Gastrocnemius medialis (tissue), 4 donors: ENCODE data around the gene RPL12. TPM values are rescaled to one million over a fixed set of nuclear protein-coding genes. Genes with fewer than 3 reads are reported as not detected.
A peak's percentile ranks its signal among the peaks of the same experiment; 100 is the strongest.

ENCODE experiments used
- ATAC-seq, 2 donors: fragments of 150-250 bp; one replicate each; pipeline ENCODE4 v1.9.1; 2016
- DNase-seq, 2 donors: peaks; one replicate each; pipeline ENCODE4 v3.0.0-alpha.2; 2019
- H3K27ac ChIP-seq, 4 donors: fragments of 200-600 bp; sonication (generic); 1 replicate in 1 of 4; 2 replicates in 3 of 4; pipeline ENCODE4 v1.5.1; 2016 to 2018; ENCODE audit warnings: mild to moderate bottlenecking in 2 of 4, moderate library complexity in 1 of 4
- H3K27me3 ChIP-seq, 3 donors: fragments of 200-600 bp; sonication (generic) in 2 of 3; 1 replicate in 1 of 3; 2 replicates in 2 of 3; pipeline versions ENCODE4 v1.5.1 to v1.6.0; 2016 to 2019; ENCODE audit warnings: mild to moderate bottlenecking in 1 of 3, moderate library complexity in 1 of 3
- H3K36me3 ChIP-seq, 2 donors: fragments of 200-600 bp; sonication (generic) in 1 of 2; one replicate each; pipeline ENCODE4 v1.5.1; 2017 to 2018
- H3K4me1 ChIP-seq, 2 donors: fragments of 200-600 bp; sonication (generic) in 1 of 2; one replicate each; pipeline ENCODE4 v1.5.1; 2016 to 2017; ENCODE audit warnings: mild to moderate bottlenecking in 2 of 2
- H3K4me3 ChIP-seq, 4 donors: fragments of 200-600 bp; sonication (generic) in 3 of 4; 1 replicate in 1 of 4; 2 replicates in 3 of 4; pipeline ENCODE4 v1.5.1; 2016 to 2019; ENCODE audit warnings: mild to moderate bottlenecking in 2 of 4
- H3K9me3 ChIP-seq, 3 donors: fragments of 200-600 bp; sonication (generic) in 2 of 3; 1 replicate in 1 of 3; 2 replicates in 2 of 3; pipeline ENCODE4 v1.5.1; 2016 to 2019
- POLR2A ChIP-seq, 2 donors: fragments of 450-650 bp; IDR thresholded peaks; one replicate each; pipeline ENCODE4 v1.6.1; 2017; ENCODE audit warnings: antibody characterized with exemption in 2 of 2, mild to moderate bottlenecking in 2 of 2, moderate library complexity in 2 of 2
- in situ Hi-C, 4 donors: fragments of 200-750 bp; cut with MboI; loops; one replicate each; pipeline versions ENCODE4 v1.15.0 to v1.8.0; 2017; ENCODE audit warnings: low sequenced_read_pairs in 4 of 4
- intact Hi-C: fragments of 100-400 bp; cut with DNase I; formaldehyde crosslinking; loops from one replicate; pipeline ENCODE4 v1.15.1; 2023; ENCODE audit warnings: low total_unique reads
- total RNA-seq, 4 donors: library from RNA; depleted of rRNA; stranded (reverse); fragments of >200 nt; gene quantifications; one replicate each; pipeline versions ENCODE4 v1.1.0 to v1.2.3, GENCODE V29; 2016
- TF ChIP-seq, protein P1 (sequence below), 5 experiments: fragments of 450-650 bp in 3 of 5; fragments of 200-600 bp in 2 of 5; sonication (generic) in 2 of 5; IDR thresholded peaks in 4 of 5; conservative IDR thresholded peaks in 1 of 5; 1 replicate in 4 of 5; 2 replicates in 1 of 5; pipeline ENCODE4 v1.5.1; 2016 to 2019; ENCODE audit warnings: antibody characterized with exemption in 5 of 5, mild to moderate bottlenecking in 3 of 5, moderate library complexity in 3 of 5

The RPL12 gene
- total RNA-seq, 4 donors from 2014 or later, result 1,654 to 2,251 (median 1,749) TPM

DNA sequence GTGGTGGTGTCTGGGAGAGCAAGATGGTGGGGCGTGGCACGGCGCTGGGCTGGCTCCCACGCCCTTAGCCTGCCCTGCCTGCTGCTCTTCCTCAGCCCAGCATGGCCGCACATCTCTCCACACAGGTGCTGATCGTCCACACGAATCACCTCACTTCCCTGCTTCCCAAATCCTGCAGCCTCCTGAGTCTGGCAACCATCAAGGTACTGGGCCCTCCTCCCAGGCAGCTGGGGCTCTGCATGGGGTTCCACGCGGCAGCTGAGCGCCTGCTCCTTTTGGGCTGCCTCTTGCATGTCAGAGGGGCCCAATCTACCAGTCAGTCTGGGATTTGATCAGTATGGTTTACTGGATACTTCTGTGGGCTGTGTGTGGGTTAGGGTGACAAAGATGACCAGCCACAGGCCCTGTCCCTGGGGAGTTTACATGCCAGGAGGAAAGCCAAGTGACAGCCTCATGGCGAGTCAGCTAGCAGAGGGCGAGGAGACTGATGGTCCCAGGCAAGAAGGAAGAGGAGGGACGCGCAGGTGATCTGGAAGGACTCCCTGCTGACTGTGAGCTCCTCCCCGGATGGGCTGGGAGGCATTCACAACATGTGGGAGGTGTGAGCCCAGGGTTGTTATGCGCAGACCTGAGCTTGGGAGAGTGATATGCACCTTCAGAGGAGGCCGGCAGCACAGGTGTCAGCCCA is 6.1 kb upstream of the RPL12 start:
- no peaks in the 10 kb centered on the region for H3K27me3 ChIP-seq
- intact Hi-C loops (loop anchor here (10.0 kb wide), 1 partner anchor 173 kb away; no protein-coding TSS in a partner anchor), in situ Hi-C loops (no loop called here)
- no peak overlapping the region for H3K27ac ChIP-seq
- ATAC-seq (no peak), DNase-seq (no peak)
- no peak for TF ChIP-seq POLR2A (IDR thresholded peaks at IDR 0.05)
- TF ChIP-seq, protein P1, sequence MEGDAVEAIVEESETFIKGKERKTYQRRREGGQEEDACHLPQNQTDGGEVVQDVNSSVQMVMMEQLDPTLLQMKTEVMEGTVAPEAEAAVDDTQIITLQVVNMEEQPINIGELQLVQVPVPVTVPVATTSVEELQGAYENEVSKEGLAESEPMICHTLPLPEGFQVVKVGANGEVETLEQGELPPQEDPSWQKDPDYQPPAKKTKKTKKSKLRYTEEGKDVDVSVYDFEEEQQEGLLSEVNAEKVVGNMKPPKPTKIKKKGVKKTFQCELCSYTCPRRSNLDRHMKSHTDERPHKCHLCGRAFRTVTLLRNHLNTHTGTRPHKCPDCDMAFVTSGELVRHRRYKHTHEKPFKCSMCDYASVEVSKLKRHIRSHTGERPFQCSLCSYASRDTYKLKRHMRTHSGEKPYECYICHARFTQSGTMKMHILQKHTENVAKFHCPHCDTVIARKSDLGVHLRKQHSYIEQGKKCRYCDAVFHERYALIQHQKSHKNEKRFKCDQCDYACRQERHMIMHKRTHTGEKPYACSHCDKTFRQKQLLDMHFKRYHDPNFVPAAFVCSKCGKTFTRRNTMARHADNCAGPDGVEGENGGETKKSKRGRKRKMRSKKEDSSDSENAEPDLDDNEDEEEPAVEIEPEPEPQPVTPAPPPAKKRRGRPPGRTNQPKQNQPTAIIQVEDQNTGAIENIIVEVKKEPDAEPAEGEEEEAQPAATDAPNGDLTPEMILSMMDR (IDR thresholded peaks at IDR 0.05 in 4 of 5, conservative IDR thresholded peaks at IDR 0.05 in 1 of 5), result no peak
- peaks cover 13 to 23% of the 10 kb centered on the region in 2 donors for H3K4me1 ChIP-seq
- H3K9me3 ChIP-seq, result no peaks in the 10 kb centered on the region
- H3K4me3 ChIP-seq, result no peak overlapping the region
- H3K36me3 ChIP-seq, result peaks cover 0 to 66% of the 10 kb centered on the region in 2 donors

DNA sequence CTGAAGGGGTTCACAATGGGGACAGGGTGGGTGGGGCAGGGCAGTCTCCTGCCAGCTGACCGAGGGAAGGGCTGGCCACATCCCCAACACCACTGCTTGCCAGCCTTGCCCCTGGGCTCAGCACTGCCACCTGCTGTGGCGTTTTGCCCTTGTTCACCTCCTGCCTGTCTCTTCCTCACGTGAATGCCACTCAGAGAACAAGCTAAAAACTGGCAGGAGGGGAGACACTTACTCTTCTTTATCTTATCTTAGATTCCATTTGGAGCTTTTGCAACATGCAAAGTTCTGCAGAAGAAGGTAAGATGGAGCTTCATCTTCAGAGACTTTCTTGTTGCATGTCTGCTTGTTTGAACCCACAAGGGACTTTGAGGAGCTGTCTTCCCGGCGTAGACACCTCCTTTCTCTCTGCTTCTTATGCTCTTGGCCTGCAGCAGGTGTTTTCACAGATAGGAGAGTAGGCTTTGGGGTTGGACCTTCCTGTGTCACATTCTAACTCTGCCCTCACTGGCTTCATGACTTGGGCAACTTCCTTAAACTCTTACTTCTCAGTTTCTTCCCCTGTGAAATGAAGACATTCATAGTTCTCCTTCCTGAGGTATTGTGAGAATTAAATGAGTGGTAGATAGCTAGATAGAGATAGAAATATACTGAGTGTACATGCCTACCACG is 4.3 kb upstream of the RPL12 start:
- intact Hi-C loops (loop anchor here (10.0 kb wide), 1 partner anchor 171 kb away; no protein-coding TSS in a partner anchor), in situ Hi-C loops (no loop called here)
- H3K27ac ChIP-seq, result peak overlapping the region in 3 of 4 donors; percentile 18 to 65 (median 30)
- no peak for TF ChIP-seq POLR2A (IDR thresholded peaks at IDR 0.05)
- TF ChIP-seq, protein P1 (IDR thresholded peaks at IDR 0.05 in 4 of 5, conservative IDR thresholded peaks at IDR 0.05 in 1 of 5), result peak; percentile 7 to 53 (median 34)
- H3K4me1 ChIP-seq, result peaks cover 21 to 28% of the 10 kb centered on the region in 2 donors
- ATAC-seq (no peak), DNase-seq (peak; percentile 38 to 70)
- no peak overlapping the region for H3K4me3 ChIP-seq
- peaks cover 0 to 51% of the 10 kb centered on the region in 2 donors for H3K36me3 ChIP-seq
- no peaks in the 10 kb centered on the region for H3K27me3 ChIP-seq
- no peaks in the 10 kb centered on the region for H3K9me3 ChIP-seq

DNA sequence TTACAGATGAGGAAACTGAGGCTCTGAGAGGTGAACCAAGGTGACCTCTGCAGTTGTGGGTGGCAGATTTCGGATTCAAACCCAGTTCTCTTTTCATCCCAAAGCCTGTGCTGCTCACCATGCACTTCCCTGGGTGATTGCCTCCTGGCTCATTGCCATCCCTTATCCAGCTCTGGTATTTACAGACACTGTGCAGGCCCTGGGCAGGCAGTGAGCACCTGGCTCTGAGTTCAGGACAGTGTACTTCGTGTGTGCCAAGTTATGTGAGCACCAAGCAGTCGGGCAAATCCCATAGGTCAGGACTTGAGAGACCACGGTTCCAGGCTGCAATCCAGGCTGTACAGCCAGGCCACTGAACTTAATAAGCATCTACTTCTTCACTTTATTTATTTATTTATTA is 1.5 kb upstream of the RPL12 start:
- Histone ChIP-seq H3K27me3 (no peaks in the 10 kb centered on the region), H3K36me3 (peaks cover 0 to 46% of the 10 kb centered on the region in 2 donors), H3K4me3 (peak overlapping the region in 3 of 4 donors; percentile 85 to 97 (median 90)), H3K9me3 (no peaks in the 10 kb centered on the region), H3K4me1 (peaks cover 37 to 48% of the 10 kb centered on the region in 2 donors), H3K27ac (peak overlapping the region; percentile 93 to 97 (median 94))
- in situ Hi-C loops, result no loop called here
- ATAC-seq, result peak in 1 of 2 donors; percentile 17
- DNase-seq, result peak; percentile 46 to 73
- intact Hi-C loops, result loop anchor here (5.0 to 10.0 kb wide), 3 partner anchors 168 to 445 kb away; partner anchors contain the start of gene ST6GALNAC6
- TF ChIP-seq POLR2A (IDR thresholded peaks at IDR 0.05), result no peak
- TF ChIP-seq, protein P1 (IDR thresholded peaks at IDR 0.05 in 4 of 5, conservative IDR thresholded peaks at IDR 0.05 in 1 of 5), result no peak

DNA sequence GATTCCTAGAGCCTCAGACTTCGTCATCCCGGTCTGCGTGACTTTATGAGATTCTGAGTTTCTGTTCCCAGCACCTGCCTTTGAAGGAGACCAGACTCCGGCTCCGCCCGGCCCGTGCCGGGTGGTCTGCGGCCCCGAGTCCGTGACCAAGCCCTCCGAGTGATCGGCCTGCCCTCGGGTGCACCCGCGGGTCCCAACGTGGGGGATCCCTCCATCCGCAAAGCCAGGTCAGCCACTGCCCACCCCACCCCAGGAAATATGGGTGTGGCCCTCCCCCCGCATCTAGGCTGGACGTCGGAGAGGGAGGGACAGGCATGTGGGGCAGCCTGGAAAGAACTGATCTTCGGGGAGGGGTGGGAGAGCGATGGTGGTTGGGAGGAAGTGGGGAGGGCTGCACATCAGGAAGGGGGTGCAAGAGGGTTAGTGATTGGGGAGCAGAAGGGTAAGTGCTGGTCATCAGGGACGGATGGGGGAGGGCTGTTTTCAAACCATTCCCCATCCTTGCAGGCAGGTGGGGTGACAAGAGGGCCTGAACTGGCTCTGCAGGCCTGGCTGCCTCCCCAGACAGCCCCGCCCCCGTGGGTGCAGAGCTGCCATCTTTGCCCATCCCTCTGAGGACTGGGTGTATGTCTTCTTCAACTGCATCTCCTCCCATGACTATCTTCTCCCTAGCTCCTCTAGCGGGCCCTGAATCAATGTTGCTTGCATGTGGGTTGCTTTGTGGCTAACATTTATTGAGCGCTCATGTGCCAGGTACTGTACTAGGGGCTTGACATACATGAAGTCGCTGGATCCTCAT is 851 bp upstream of the RPL12 start:
- peaks cover 37 to 48% of the 10 kb centered on the region in 2 donors for H3K4me1 ChIP-seq
- TF ChIP-seq, protein P1 (IDR thresholded peaks at IDR 0.05 in 4 of 5, conservative IDR thresholded peaks at IDR 0.05 in 1 of 5), result no peak
- TF ChIP-seq POLR2A (IDR thresholded peaks at IDR 0.05), result no peak
- in situ Hi-C loops, result no loop called here
- peak; percentile 14 to 43 for DNase-seq
- peak overlapping the region; percentile 93 to 97 (median 94) for H3K27ac ChIP-seq
- peak; percentile 40 to 42 for ATAC-seq
- peak overlapping the region; percentile 76 to 97 (median 88) for H3K4me3 ChIP-seq
- intact Hi-C loops, result loop anchor here (1.0 to 10.0 kb wide), 5 partner anchors 28 to 445 kb away; partner anchors contain the start of genes ST6GALNAC6 and ZNF79
- no peaks in the 10 kb centered on the region for H3K9me3 ChIP-seq
- H3K27me3 ChIP-seq, result no peaks in the 10 kb centered on the region
- peaks cover 0 to 46% of the 10 kb centered on the region in 2 donors for H3K36me3 ChIP-seq
